DND-41 (cell line): ENCODE data around the gene ARRB1.

Experiments used
- ATAC-seq: fragments of 200-7000 bp; cut with Tn5 transposase; 3 replicates; pipeline ENCODE4 v1.9.1; 2021; ENCODE audit warnings: low read depth; ENCODE audit not compliant: insufficient read depth
- DNase-seq: peaks from one replicate; pipeline ENCODE4 v3.0.0-alpha.2; 2020
- H2AFZ ChIP-seq: 2 replicates; pipeline ENCODE4 v1.6.0; 2012; ENCODE audit warnings: low read depth, low read length
- H3K27ac ChIP-seq: 2 replicates; pipeline ENCODE4 v1.5.1; 2012; ENCODE audit warnings: low read length, inconsistent platforms
- H3K27me3 ChIP-seq: fragments of 200-600 bp; sonication (generic); 2 replicates; pipeline ENCODE4 v1.6.0; 2012; ENCODE audit warnings: low read length, mild to moderate bottlenecking, inconsistent platforms; ENCODE audit not compliant: insufficient read depth, poor library complexity
- H3K36me3 ChIP-seq: 2 replicates; pipeline ENCODE4 v1.5.1; 2012; ENCODE audit warnings: low read length, inconsistent platforms; ENCODE audit not compliant: insufficient read depth
- H3K4me1 ChIP-seq: 2 replicates; pipeline ENCODE4 v1.5.1; 2012; ENCODE audit warnings: mild to moderate bottlenecking, low read length; ENCODE audit not compliant: insufficient read depth
- H3K4me2 ChIP-seq: 2 replicates; pipeline ENCODE4 v1.6.0; 2012; ENCODE audit warnings: mild to moderate bottlenecking, moderate library complexity, low read length, inconsistent platforms; ENCODE audit not compliant: insufficient read depth
- H3K4me3 ChIP-seq, 2 experiments: fragments of 200-600 bp in 1 of 2; shearing (Covaris generic) in 1 of 2; 2 replicates each; pipeline ENCODE4 v1.5.1; 2012 to 2016; ENCODE audit warnings: inconsistent platforms in 2 of 2, low read length in 2 of 2, mild to moderate bottlenecking in 2 of 2, low read depth in 1 of 2, moderate library complexity in 1 of 2
- H3K79me2 ChIP-seq: 2 replicates; pipeline ENCODE4 v1.6.0; 2012; ENCODE audit warnings: low read length, inconsistent platforms; ENCODE audit not compliant: insufficient read depth
- H3K9ac ChIP-seq: 2 replicates; pipeline ENCODE4 v1.6.0; 2012; ENCODE audit warnings: low read depth, mild to moderate bottlenecking, inconsistent platforms, low read length, moderate library complexity
- H3K9me3 ChIP-seq: 2 replicates; pipeline ENCODE4 v1.5.1; 2012; ENCODE audit warnings: low read length, moderate library complexity, mild to moderate bottlenecking, inconsistent platforms; ENCODE audit not compliant: insufficient read depth, severe bottlenecking
- H4K20me1 ChIP-seq: 2 replicates; pipeline ENCODE4 v1.6.0; 2012; ENCODE audit warnings: low read length; ENCODE audit not compliant: insufficient read depth
- CTCF ChIP-seq: IDR thresholded peaks from 2 replicates; pipeline ENCODE4 v1.5.1; 2012; ENCODE audit warnings: borderline replicate concordance, low read length, moderate library complexity, mild to moderate bottlenecking; ENCODE audit not compliant: poor library complexity, severe bottlenecking; ENCODE audit errors: extremely low read depth
- EZH2 ChIP-seq: IDR thresholded peaks from 3 replicates; pipeline ENCODE4 v1.6.1; 2012; ENCODE audit warnings: borderline replicate concordance, low read depth, mild to moderate bottlenecking, moderate library complexity, low read length, inconsistent platforms; ENCODE audit not compliant: severe bottlenecking

Gene ARRB1

GRCh38 chr11:75264971-75265370 lies 86.5 kb downstream of the ARRB1 start:
- Histone ChIP-seq H3K27me3 (no peaks in the 10 kb centered on the region), H3K4me1 (no peaks in the 10 kb centered on the region), H3K27ac (no peak overlapping the region), H3K4me3 (no peak overlapping the region), H3K79me2 (no peaks in the 10 kb centered on the region), H2AFZ (no peak overlapping the region), H3K4me2 (no peak overlapping the region), H4K20me1 (no peaks in the 10 kb centered on the region), H3K9ac (no peak overlapping the region), H3K9me3 (no peaks in the 10 kb centered on the region), H3K36me3 (no peaks in the 10 kb centered on the region)
- TF ChIP-seq EZH2 (no peak), CTCF (no peak)
- no peak for ATAC-seq
- no peak for DNase-seq

GRCh38 chr11:75264356-75264755 lies 87.1 kb downstream of the ARRB1 start:
- TF ChIP-seq EZH2 (no peak), CTCF (no peak)
- Histone ChIP-seq H3K9ac (no peak overlapping the region), H3K9me3 (no peaks in the 10 kb centered on the region), H4K20me1 (no peaks in the 10 kb centered on the region), H3K27me3 (no peaks in the 10 kb centered on the region), H3K36me3 (no peaks in the 10 kb centered on the region), H3K4me3 (no peak overlapping the region), H3K79me2 (no peaks in the 10 kb centered on the region), H2AFZ (no peak overlapping the region), H3K4me1 (no peaks in the 10 kb centered on the region), H3K27ac (no peak overlapping the region), H3K4me2 (no peak overlapping the region)
- no peak for DNase-seq
- ATAC-seq, result no peak

- Histone ChIP-seq H2AFZ (no peak overlapping the region), H3K9me3 (no peaks in the 10 kb centered on the region), H3K4me3 (no peak overlapping the region), H3K9ac (no peak overlapping the region), H3K27me3 (no peaks in the 10 kb centered on the region), H3K27ac (no peak overlapping the region), H3K36me3 (no peaks in the 10 kb centered on the region), H3K4me1 (no peaks in the 10 kb centered on the region), H4K20me1 (no peaks in the 10 kb centered on the region), H3K79me2 (no peaks in the 10 kb centered on the region), H3K4me2 (no peak overlapping the region)
- ATAC-seq (no peak), DNase-seq (no peak)
- TF ChIP-seq EZH2, result no peak
- no peak for TF ChIP-seq CTCF
These were observed 87.5 kb downstream of the ARRB1 start for GRCh38 chr11:75263944-75264349.
